HL-60 (cell line): ENCODE data around the gene HS1BP3.

Source experiments
- GABPA ChIP-seq: IDR thresholded peaks from 2 replicates; pipeline ENCODE4 v1.6.1; 2012; ENCODE audit warnings: low read depth
- POLR2AphosphoS5 ChIP-seq: IDR thresholded peaks from 2 replicates; pipeline ENCODE4 v1.6.1; 2012; ENCODE audit warnings: low read depth
- SPI1 ChIP-seq: IDR thresholded peaks from 2 replicates; pipeline ENCODE4 v1.6.1; 2012; ENCODE audit warnings: low read depth, mild to moderate bottlenecking, borderline replicate concordance
- TF ChIP-seq, protein P1 (sequence below): IDR thresholded peaks from one replicate; pipeline ENCODE4 v1.5.1; 2011; ENCODE audit warnings: low read length, control low read depth, inconsistent platforms; ENCODE audit not compliant: insufficient read depth

DNA sequence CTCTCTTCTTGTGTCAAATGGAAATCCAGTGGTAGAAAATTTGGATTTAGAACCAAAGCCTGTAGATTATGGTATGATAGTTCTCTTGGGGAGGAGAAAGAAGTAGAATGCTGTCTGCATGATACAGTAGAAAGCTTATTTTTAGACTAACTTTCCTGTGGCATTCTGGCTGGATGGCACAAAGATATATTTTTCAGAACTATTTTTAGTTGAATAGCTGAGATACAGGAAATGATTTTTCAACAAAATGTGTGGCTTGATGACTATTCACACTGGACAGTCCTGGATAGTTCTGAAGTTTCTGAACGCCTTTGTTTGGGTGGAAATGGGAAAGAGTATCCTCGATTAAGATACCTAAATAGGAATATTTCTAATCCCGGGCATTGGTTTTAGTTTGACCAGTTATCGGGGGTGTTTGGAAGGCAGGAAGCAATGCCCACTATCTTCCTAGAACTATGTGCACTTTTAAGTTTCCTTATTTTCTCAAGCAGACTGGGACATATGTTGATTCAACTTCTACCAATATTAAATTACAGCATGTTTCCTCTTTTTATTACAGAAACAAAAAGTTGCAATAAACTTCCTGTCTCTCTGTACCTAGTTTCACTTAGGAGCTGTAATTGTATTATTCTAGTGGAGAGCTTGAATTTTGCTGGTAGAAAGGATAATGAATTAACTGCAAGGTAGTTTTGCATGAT is 48.2 kb upstream of the HS1BP3 start:
- TF ChIP-seq, protein P1, sequence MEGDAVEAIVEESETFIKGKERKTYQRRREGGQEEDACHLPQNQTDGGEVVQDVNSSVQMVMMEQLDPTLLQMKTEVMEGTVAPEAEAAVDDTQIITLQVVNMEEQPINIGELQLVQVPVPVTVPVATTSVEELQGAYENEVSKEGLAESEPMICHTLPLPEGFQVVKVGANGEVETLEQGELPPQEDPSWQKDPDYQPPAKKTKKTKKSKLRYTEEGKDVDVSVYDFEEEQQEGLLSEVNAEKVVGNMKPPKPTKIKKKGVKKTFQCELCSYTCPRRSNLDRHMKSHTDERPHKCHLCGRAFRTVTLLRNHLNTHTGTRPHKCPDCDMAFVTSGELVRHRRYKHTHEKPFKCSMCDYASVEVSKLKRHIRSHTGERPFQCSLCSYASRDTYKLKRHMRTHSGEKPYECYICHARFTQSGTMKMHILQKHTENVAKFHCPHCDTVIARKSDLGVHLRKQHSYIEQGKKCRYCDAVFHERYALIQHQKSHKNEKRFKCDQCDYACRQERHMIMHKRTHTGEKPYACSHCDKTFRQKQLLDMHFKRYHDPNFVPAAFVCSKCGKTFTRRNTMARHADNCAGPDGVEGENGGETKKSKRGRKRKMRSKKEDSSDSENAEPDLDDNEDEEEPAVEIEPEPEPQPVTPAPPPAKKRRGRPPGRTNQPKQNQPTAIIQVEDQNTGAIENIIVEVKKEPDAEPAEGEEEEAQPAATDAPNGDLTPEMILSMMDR: no peak
- TF ChIP-seq POLR2AphosphoS5 (no peak), GABPA (no peak), SPI1 (no peak)
